Fibroblast of mammary gland (primary cell): Measurements from ENCODE around the gene CREB5.
A peak's percentile ranks its signal among the peaks of the same experiment; 100 is the strongest.

Experiments used
- DNase-seq: peaks from one replicate; pipeline ENCODE4 v3.0.0-alpha.2; 2010; ENCODE audit warnings: low read depth
- H3K4me3 ChIP-seq: 2 replicates; pipeline ENCODE4 v1.5.1; 2011; ENCODE audit warnings: low read depth, mild to moderate bottlenecking, low read length, moderate library complexity; ENCODE audit not compliant: control insufficient read depth
- TF ChIP-seq, protein P1 (sequence below): conservative IDR thresholded peaks from 2 replicates; pipeline ENCODE4 v1.5.1; 2011; ENCODE audit warnings: low read depth, low read length, inconsistent platforms; ENCODE audit not compliant: control insufficient read depth, insufficient read depth

The CREB5 gene

DNA sequence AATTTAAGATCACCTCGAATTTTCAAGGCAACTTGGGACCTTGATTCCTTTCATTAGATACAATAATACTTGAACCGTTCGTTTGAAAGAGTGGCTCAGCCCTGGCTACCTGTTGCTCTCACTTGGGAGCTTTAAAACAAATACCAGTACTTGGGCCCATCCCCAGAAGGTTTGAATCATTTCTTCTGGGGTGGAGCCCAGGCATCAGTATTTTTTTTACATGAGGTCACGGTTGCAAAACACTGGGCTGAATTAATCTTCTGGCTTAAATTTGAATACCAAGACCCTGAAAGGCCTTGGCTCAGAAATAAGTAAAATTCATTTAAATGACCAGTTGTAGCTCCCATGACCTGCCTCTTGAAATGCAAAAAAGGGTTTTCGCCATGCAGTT is 214.9 kb downstream of the CREB5 start:
- TF ChIP-seq, protein P1, sequence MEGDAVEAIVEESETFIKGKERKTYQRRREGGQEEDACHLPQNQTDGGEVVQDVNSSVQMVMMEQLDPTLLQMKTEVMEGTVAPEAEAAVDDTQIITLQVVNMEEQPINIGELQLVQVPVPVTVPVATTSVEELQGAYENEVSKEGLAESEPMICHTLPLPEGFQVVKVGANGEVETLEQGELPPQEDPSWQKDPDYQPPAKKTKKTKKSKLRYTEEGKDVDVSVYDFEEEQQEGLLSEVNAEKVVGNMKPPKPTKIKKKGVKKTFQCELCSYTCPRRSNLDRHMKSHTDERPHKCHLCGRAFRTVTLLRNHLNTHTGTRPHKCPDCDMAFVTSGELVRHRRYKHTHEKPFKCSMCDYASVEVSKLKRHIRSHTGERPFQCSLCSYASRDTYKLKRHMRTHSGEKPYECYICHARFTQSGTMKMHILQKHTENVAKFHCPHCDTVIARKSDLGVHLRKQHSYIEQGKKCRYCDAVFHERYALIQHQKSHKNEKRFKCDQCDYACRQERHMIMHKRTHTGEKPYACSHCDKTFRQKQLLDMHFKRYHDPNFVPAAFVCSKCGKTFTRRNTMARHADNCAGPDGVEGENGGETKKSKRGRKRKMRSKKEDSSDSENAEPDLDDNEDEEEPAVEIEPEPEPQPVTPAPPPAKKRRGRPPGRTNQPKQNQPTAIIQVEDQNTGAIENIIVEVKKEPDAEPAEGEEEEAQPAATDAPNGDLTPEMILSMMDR = no peak
- no peak overlapping the region for H3K4me3 ChIP-seq
- peak; percentile 86 for DNase-seq

DNA sequence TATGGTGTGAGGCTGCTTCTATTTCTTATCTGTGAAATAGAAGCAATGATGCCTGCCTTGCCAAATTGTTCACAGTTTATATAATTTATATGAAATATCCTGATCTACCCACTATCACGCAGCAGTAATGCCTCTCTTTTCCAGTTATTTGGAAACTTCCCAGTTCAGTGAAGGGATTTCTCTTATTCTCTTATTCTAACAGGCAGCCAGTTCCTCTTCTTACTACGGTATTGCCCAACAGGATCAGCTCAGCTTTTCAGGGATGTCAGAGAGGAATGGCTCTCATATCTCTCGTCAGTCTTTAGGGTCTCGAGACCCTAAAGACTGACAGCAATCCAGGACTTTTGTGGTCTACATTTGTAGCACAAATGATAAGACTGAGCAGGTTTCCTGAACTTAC is 215.6 kb downstream of the CREB5 start:
- TF ChIP-seq, protein P1 = no peak
- no peak overlapping the region for H3K4me3 ChIP-seq

DNA sequence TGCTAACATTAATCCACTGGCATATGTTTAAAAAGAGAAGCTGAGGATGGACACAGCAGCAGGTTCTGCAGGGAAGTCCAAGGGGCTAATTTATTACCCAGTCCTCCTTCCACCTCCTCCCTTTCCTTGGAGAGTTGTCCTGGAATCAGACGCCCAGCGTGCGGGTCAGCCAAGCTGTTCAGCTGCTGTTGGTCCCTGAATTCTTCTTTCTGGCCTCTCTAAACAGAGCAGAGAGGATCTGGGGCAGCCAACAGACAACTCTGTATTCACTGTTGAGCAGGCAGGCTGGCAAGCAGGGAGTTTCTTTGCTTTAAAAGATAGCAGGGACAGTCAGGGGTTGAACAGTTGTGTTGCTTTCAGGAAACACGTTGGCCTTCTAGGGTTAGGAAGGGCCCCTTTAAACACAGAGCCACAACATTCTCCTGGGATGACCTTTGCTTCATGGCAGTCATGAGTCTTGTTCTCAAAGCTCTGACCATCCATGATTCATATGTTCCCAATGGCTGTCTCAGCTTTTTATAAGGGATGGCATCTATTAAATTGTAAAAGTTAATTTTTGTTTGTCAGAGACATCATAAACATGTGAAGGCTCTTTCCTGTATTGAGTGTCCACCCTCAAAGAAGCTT is 217.0 kb downstream of the CREB5 start:
- no peak overlapping the region for H3K4me3 ChIP-seq
- TF ChIP-seq, protein P1 = no peak
- DNase-seq = peak; percentile 88

More for the DNA sequence above, 215.6 kb downstream of the CREB5 start:
- peak; percentile 34 for DNase-seq

DNA sequence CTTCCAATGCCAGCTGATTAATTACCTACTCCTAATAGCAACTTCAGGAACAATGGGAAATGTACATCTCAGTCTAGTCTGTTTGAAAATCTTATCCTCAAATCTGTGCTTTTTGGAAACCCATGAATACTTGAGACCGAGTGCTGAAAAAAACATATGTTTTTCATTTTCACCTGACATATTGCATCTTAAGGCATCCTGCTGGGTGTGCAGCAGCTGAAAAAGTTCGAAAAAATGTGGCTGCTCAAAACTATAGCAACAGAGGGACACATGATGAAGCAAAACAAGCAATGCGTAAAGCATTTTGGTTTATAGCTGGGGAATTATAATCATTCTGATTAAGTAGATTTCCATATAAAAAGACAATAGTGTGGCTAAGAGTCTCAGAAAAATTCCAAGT is 218.0 kb downstream of the CREB5 start:
- peak; percentile 77 for DNase-seq
- H3K4me3 ChIP-seq = no peak overlapping the region
- TF ChIP-seq, protein P1 = no peak

DNA sequence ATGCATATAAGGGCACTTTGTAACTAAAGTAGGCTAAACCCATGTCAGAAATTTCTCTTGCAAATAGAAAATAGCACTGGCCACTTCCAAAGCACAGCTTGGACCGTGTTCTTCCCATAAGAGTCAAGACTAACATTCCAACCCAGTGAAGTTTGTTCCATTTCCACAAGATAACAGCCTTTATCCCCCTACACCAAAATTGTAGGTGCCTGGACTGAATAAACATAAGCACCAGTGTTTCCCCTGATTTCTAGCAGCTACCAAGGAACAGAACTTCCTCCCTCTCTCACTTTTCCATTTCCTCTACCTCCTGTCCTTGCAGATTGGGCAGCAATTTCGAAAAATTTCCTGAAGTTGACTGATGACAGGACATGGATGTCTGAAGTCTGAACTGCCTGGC is 219.7 kb downstream of the CREB5 start:
- TF ChIP-seq, protein P1 = no peak
- DNase-seq = no peak
- H3K4me3 ChIP-seq = no peak overlapping the region

DNA sequence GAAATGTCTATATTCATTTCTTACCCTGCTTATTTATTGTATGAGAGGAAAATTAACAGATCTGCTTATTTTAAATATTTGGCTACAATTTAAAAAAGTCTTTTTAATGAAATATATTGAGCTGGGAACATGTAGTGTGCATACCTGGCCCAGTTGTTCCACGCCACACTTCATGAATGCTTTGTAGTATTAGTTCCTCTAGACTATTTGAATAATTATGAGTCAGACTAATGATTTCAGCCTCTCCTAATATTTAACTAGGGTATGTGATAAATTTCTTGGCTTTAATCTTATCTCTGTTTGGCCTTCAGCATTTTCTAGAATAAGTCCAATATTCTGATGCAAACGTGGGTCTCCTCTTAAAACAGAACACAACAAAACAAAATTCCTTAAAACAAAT is 226.6 kb downstream of the CREB5 start:
- TF ChIP-seq, protein P1 = no peak
- no peak overlapping the region for H3K4me3 ChIP-seq
- no peak for DNase-seq

DNA sequence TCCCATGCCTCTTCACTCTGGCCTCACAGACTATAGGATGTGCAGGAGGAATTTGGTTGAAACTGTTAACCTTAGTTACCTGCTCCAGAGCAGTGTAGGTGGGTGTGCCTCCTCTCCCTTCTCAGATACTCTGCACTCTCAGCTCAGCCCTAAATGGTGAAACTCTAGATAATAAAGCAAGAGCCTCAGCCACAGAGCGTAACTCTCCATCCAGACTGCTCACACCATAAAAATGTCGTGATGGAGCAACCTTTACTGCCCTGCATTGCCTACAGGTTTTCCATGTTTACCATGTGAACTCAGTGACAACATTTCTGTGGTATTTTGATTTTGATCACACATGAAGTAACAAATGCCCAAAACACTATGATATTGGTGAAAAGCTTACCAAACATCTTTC is 227.7 kb downstream of the CREB5 start:
- no peak for DNase-seq
- TF ChIP-seq, protein P1 = no peak
- no peak overlapping the region for H3K4me3 ChIP-seq
